Loucy (cell line): Measurements from ENCODE around the gene ATG7.

ENCODE experiments used
- H2AFZ ChIP-seq: fragments of 200-600 bp; sonication (generic); 2 replicates; pipeline ENCODE4 v1.6.0; 2016; ENCODE audit warnings: antibody characterized with exemption, mild to moderate bottlenecking, low read length, moderate library complexity
- H3F3A ChIP-seq: fragments of 200-600 bp; 2 replicates; pipeline ENCODE4 v1.6.0; 2016; ENCODE audit warnings: antibody characterized with exemption, low read depth, mild to moderate bottlenecking
- H3K27me3 ChIP-seq: fragments of 200-600 bp; sonication (generic); 2 replicates; pipeline ENCODE4 v1.6.1; 2014; ENCODE audit warnings: low read length, mild to moderate bottlenecking; ENCODE audit not compliant: insufficient read depth, poor library complexity, severe bottlenecking
- H3K36me3 ChIP-seq: fragments of 200-600 bp; sonication (generic); 2 replicates; pipeline ENCODE4 v1.6.1; 2016; ENCODE audit warnings: low read length; ENCODE audit not compliant: insufficient read depth
- H3K4me1 ChIP-seq: fragments of 200-600 bp; sonication (generic); 2 replicates; pipeline ENCODE4 v1.5.1; 2014; ENCODE audit warnings: low read length, mild to moderate bottlenecking; ENCODE audit not compliant: insufficient read depth, poor library complexity, severe bottlenecking
- H3K4me2 ChIP-seq: fragments of 200-600 bp; sonication (generic); 2 replicates; pipeline ENCODE4 v1.6.0; 2014; ENCODE audit warnings: antibody characterized with exemption, low read length, low read depth, mild to moderate bottlenecking; ENCODE audit not compliant: poor library complexity, severe bottlenecking
- H3K4me3 ChIP-seq: fragments of 200-600 bp; sonication (generic); 2 replicates; pipeline ENCODE4 v1.5.1; 2014; ENCODE audit warnings: low read length, mild to moderate bottlenecking, mixed read lengths; ENCODE audit not compliant: poor library complexity, severe bottlenecking
- H3K79me2 ChIP-seq: fragments of 200-600 bp; sonication (generic); 2 replicates; pipeline ENCODE4 v1.6.1; 2014; ENCODE audit warnings: low read length; ENCODE audit not compliant: insufficient read depth
- H3K9ac ChIP-seq: fragments of 200-600 bp; sonication (generic); 2 replicates; pipeline ENCODE4 v1.6.0; 2014; ENCODE audit warnings: mild to moderate bottlenecking, low read depth, low read length, moderate library complexity; ENCODE audit not compliant: poor library complexity, severe bottlenecking
- H3K9me2 ChIP-seq: fragments of 200-600 bp; sonication (generic); replicated peaks from 2 replicates; pipeline ENCODE4 v1.6.1; 2016; ENCODE audit warnings: low read depth, low read length, mixed read lengths
- H3K9me3 ChIP-seq: fragments of 200-600 bp; sonication (generic); 2 replicates; pipeline ENCODE4 v1.6.1; 2014; ENCODE audit warnings: mild to moderate bottlenecking, antibody characterized with exemption, low read length, low read depth; ENCODE audit not compliant: insufficient read depth
- H4K20me1 ChIP-seq: fragments of 200-600 bp; sonication (generic); 2 replicates; pipeline ENCODE4 v1.6.0; 2014; ENCODE audit warnings: antibody characterized with exemption, low read length, mild to moderate bottlenecking; ENCODE audit not compliant: insufficient read depth, poor library complexity, severe bottlenecking
- CTCF ChIP-seq: fragments of 200-600 bp; sonication (generic); conservative IDR thresholded peaks from 2 replicates; pipeline ENCODE4 v1.5.1; 2014; ENCODE audit warnings: mild to moderate bottlenecking, antibody characterized with exemption, low read length
- EZH2phosphoT487 ChIP-seq: fragments of 200-600 bp; IDR thresholded peaks from 2 replicates; pipeline ENCODE4 v1.6.1; 2018; ENCODE audit warnings: antibody characterized with exemption, mild to moderate bottlenecking, moderate library complexity, borderline replicate concordance

The ATG7 gene

DNA sequence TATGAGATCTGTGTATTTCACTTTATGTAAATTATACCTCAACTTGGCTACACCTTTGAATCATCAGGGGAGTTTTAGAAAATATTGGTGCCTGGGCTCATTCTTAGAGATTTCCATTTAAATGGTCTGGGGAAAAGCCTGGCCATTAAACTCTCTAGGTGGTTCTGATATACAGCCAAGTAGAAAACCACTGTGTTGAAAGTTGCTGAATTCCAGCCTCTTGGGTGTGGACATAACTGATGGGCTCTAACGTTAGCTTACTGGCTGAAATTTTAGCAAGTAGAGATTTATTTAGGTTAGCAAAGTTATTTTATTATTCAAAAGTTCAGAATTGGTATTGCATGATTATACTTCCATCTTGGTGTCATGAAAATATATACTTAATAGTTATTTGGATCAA, 84.1 kb downstream of the ATG7 start:
- H3K9me3 ChIP-seq: no peaks in the 10 kb centered on the region
- no peak overlapping the region for H2AFZ ChIP-seq
- H3K79me2 ChIP-seq: no peaks in the 10 kb centered on the region
- H3K9me2 ChIP-seq: no peaks in the 10 kb centered on the region
- TF ChIP-seq EZH2phosphoT487 (no peak), CTCF (no peak)
- H4K20me1 ChIP-seq: no peaks in the 10 kb centered on the region
- H3K27me3 ChIP-seq: no peaks in the 10 kb centered on the region
- H3F3A ChIP-seq: no peaks in the 10 kb centered on the region
- no peak overlapping the region for H3K4me2 ChIP-seq
- peaks cover 22% of the 10 kb centered on the region; the same call in 1 of the 2 replicates for H3K36me3 ChIP-seq
- no peaks in the 10 kb centered on the region for H3K4me1 ChIP-seq
- H3K9ac ChIP-seq: no peak overlapping the region
- H3K4me3 ChIP-seq: no peak overlapping the region

GRCh38 chr3:11362600-11362999, 90.4 kb downstream of the ATG7 start:
- no peak overlapping the region for H2AFZ ChIP-seq
- H3K9me2 ChIP-seq: no peaks in the 10 kb centered on the region
- no peak overlapping the region for H3K4me3 ChIP-seq
- no peaks in the 10 kb centered on the region for H3K79me2 ChIP-seq
- H4K20me1 ChIP-seq: no peaks in the 10 kb centered on the region
- H3K9ac ChIP-seq: no peak overlapping the region
- peaks cover 25% of the 10 kb centered on the region for H3K4me1 ChIP-seq
- no peaks in the 10 kb centered on the region for H3K9me3 ChIP-seq
- 0 out of 2 replicates have a peak, but pooled peaks cover 3% of the 10 kb centered on the region for H3F3A ChIP-seq
- no peak for TF ChIP-seq CTCF
- no peak for TF ChIP-seq EZH2phosphoT487
- H3K36me3 ChIP-seq: peaks cover 49% of the 10 kb centered on the region; the same call in 1 of the 2 replicates
- H3K4me2 ChIP-seq: no peak overlapping the region
- no peaks in the 10 kb centered on the region for H3K27me3 ChIP-seq

DNA sequence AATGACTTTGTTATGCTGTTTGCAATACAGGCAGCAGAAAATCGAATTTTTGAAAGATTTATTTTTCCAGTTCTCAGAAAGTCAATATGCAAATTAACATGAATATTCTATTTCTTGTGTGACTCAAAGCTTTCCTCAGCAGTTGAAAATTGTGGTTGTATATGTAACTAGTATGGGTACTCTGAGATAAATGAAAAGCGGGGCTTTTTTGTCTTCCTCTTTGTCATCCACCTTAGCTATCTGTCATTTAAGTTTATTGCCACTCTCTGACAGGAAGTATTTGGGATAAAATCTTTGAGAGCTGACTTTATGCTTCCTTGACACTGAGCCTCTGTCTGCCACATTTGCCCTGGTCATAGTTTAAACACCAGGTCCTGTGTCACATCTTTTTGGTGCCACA, 91.5 kb downstream of the ATG7 start:
- no peak overlapping the region for H3K9ac ChIP-seq
- H3K36me3 ChIP-seq: peaks cover 44% of the 10 kb centered on the region; the same call in 1 of the 2 replicates
- H4K20me1 ChIP-seq: no peaks in the 10 kb centered on the region
- H3F3A ChIP-seq: 0 out of 2 replicates have a peak, but pooled peaks cover 3% of the 10 kb centered on the region
- no peaks in the 10 kb centered on the region for H3K9me2 ChIP-seq
- H3K27me3 ChIP-seq: no peaks in the 10 kb centered on the region
- H3K4me1 ChIP-seq: peaks cover 25% of the 10 kb centered on the region
- H2AFZ ChIP-seq: no peak overlapping the region
- peak overlapping the region; percentile 22 for H3K4me2 ChIP-seq
- no peaks in the 10 kb centered on the region for H3K9me3 ChIP-seq
- no peak overlapping the region for H3K4me3 ChIP-seq
- H3K79me2 ChIP-seq: no peaks in the 10 kb centered on the region
- TF ChIP-seq CTCF: no peak
- TF ChIP-seq EZH2phosphoT487: no peak
